ENCODE results near the gene SAMSN1. TPM values are rescaled to one million over a fixed set of nuclear protein-coding genes. Genes with fewer than 3 reads are reported as not detected.

Gene SAMSN1
- total and polyA plus RNA-seq, 9 of the 15 experiments (the other 6 are each of a cell fraction or from before 2014, with no cell fraction given): 101 to 223 (median 159) TPM

DNA sequence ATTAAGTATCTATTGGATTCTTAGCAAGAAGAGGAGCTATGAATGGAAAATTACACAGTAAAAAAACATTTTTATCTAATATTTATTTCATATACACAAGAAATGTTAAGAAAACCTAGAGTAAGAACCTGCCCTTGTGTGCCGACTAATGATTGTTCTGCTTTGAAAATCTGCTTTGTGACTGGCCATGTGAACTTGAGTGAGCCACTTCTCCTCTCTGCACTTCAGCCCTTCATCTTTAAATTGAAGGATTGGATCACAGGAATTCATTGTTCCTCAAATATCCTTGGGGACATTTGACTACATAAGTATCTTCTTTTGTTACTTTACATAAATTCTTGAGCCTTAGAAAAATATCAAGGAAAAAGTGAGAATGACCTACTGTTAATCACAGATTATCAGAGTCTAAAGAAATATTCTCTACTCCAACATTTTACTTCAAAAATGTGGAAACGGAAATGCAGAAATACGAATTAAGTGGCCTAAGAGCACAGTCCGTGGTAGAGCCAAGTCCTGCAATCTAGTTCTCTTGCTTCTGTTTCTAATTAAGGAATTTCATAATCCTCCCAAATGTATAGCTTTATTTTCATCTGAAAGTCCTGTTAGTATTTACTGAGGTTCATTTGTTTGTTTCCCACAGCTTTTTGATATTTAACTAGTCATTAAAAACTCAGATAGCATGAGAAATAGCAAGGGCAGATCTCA, 46.3 kb upstream of the SAMSN1 start:
- intact Hi-C loops (cut with micrococcal nuclease): no loop called here

More for the DNA sequence above, 46.3 kb upstream of the SAMSN1 start:
- no peak for FAIRE-seq
- no TSS peak for BruUV-seq (replicated peaks)
- Histone ChIP-seq H3K79me2 (ENCODE audit: control insufficient read depth, insufficient read depth, low read length) (no peaks in the 10 kb centered on the region), H3K27me3 (ENCODE audit: control insufficient read depth in 2 of 2, insufficient read depth in 2 of 2, low read length in 2 of 2) (no peaks in the 10 kb centered on the region), H2AFZ (ENCODE audit: low read depth, low read length) (peak overlapping the region; percentile 41; the same call in 1 of the 2 replicates), H3K27ac (ENCODE audit: extremely low read depth, low read depth, low read length) (peak overlapping the region; percentile 8; the same call in 1 of the 3 replicates), H3K4me3 (no peak overlapping the region), H4K20me1 (replicated peaks; ENCODE audit: control insufficient read depth, insufficient read depth, low read length) (no peaks in the 10 kb centered on the region), H3K9me1 (ENCODE audit: control insufficient read depth, insufficient read depth, low read length) (no peaks in the 10 kb centered on the region), H3K36me3 (ENCODE audit: control insufficient read depth, insufficient read depth, low read length) (no peaks in the 10 kb centered on the region), H3K4me2 (ENCODE audit: insufficient read depth, low read length) (no peak overlapping the region), H3K4me1 (replicated peaks in 1 of 2; ENCODE audit: control insufficient read depth in 2 of 2, insufficient read depth in 2 of 2, low read length in 2 of 2) (no peaks in the 10 kb centered on the region; a peak in 2 of 5 replicates), H3K9ac (ENCODE audit: insufficient read depth in 1 of 2, low read depth in 2 of 2, low read length in 2 of 2) (no peak overlapping the region), H3K9me3 (replicated peaks; ENCODE audit: control insufficient read depth, insufficient read depth, low read depth, low read length) (0 out of 2 replicates have a peak, but pooled peaks cover 3% of the 10 kb centered on the region)
- ATAC-seq: no peak
- WGBS (ENCODE audit: insufficient coverage, low coverage, missing lambda C conversion rate): 73% methylated on average over 4 of the region's 4 CpGs
- TF ChIP-seq, protein P1, sequence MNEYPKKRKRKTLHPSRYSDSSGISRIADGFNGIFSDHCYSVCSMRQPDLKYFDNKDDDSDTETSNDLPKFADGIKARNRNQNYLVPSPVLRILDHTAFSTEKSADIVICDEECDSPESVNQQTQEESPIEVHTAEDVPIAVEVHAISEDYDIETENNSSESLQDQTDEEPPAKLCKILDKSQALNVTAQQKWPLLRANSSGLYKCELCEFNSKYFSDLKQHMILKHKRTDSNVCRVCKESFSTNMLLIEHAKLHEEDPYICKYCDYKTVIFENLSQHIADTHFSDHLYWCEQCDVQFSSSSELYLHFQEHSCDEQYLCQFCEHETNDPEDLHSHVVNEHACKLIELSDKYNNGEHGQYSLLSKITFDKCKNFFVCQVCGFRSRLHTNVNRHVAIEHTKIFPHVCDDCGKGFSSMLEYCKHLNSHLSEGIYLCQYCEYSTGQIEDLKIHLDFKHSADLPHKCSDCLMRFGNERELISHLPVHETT (CRISPR knock-in tag; conservative IDR thresholded peaks at IDR 0.05 in 1 of 2, IDR thresholded peaks at IDR 0.05 in 1 of 2): 0 out of 4 replicates have a peak, but pooled peaks of 1 of the 2 experiments have one; percentile 4
- TF ChIP-seq, protein P2, sequence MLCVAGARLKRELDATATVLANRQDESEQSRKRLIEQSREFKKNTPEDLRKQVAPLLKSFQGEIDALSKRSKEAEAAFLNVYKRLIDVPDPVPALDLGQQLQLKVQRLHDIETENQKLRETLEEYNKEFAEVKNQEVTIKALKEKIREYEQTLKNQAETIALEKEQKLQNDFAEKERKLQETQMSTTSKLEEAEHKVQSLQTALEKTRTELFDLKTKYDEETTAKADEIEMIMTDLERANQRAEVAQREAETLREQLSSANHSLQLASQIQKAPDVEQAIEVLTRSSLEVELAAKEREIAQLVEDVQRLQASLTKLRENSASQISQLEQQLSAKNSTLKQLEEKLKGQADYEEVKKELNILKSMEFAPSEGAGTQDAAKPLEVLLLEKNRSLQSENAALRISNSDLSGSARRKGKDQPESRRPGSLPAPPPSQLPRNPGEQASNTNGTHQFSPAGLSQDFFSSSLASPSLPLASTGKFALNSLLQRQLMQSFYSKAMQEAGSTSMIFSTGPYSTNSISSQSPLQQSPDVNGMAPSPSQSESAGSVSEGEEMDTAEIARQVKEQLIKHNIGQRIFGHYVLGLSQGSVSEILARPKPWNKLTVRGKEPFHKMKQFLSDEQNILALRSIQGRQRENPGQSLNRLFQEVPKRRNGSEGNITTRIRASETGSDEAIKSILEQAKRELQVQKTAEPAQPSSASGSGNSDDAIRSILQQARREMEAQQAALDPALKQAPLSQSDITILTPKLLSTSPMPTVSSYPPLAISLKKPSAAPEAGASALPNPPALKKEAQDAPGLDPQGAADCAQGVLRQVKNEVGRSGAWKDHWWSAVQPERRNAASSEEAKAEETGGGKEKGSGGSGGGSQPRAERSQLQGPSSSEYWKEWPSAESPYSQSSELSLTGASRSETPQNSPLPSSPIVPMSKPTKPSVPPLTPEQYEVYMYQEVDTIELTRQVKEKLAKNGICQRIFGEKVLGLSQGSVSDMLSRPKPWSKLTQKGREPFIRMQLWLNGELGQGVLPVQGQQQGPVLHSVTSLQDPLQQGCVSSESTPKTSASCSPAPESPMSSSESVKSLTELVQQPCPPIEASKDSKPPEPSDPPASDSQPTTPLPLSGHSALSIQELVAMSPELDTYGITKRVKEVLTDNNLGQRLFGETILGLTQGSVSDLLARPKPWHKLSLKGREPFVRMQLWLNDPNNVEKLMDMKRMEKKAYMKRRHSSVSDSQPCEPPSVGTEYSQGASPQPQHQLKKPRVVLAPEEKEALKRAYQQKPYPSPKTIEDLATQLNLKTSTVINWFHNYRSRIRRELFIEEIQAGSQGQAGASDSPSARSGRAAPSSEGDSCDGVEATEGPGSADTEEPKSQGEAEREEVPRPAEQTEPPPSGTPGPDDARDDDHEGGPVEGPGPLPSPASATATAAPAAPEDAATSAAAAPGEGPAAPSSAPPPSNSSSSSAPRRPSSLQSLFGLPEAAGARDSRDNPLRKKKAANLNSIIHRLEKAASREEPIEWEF (CRISPR knock-in tag; IDR thresholded peaks at IDR 0.05): no peak
- in situ Hi-C loops (cut with MboI): no loop called here
- CTCF ChIA-PET (ENCODE audit: low intra/inter-chr PET ratio): no interaction called here
- DNase-seq (ENCODE audit: extremely low read depth in 1 of 4, low spot score in 3 of 4): no peak
- POLR2A ChIA-PET: interaction anchor here (1.2 to 4.2 kb wide), 4 partner anchors 8 to 22 kb away, joined by 4 to 19 read pairs (median 9); no protein-coding TSS in a partner anchor

Data from K562 (cell line).